OCI-LY7 (cell line): Measurements from ENCODE around the gene CHL1. TPM values are rescaled to one million over a fixed set of nuclear protein-coding genes. Genes with fewer than 3 reads are reported as not detected.

ENCODE experiments used
- BruUV-seq: library from RNA; stranded (reverse); fragments of 400-500 nt; replicated peaks from 2 replicates; lab custom pipeline; 2021; lab: Mats Ljungman, UMichigan
- CTCF ChIA-PET: fragments of 300-600 bp; sonication (Branson Sonifier 250); formaldehyde crosslinking; loops from one replicate; lab custom pipeline; 2022; ENCODE audit warnings: antibody characterized with exemption; ENCODE audit not compliant: unreplicated experiment; lab: Charles Lee
- POLR2A ChIA-PET: fragments of 300-600 bp; sonication (Branson Sonifier 250); formaldehyde crosslinking; loops from one replicate; lab custom pipeline; 2022; ENCODE audit warnings: antibody characterized with exemption; lab: Charles Lee
- DNase-seq: peaks from one replicate; pipeline ENCODE4 v3.0.0-alpha.2; 2015; ENCODE audit warnings: low spot score
- H2AFZ ChIP-seq: fragments of 200-600 bp; sonication (generic), shearing (Covaris generic); 2 replicates; pipeline ENCODE4 v1.6.1; 2014; ENCODE audit warnings: mild to moderate bottlenecking, antibody characterized with exemption, low read length, moderate library complexity
- H3K27ac ChIP-seq: fragments of 200-600 bp; sonication (generic); 2 replicates; pipeline ENCODE4 v1.5.1; 2014; ENCODE audit warnings: mixed run types, low read depth, mild to moderate bottlenecking, moderate library complexity, low read length, inconsistent platforms; ENCODE audit not compliant: poor library complexity, severe bottlenecking
- H3K36me3 ChIP-seq: fragments of 200-600 bp; sonication (generic); 2 replicates; pipeline ENCODE4 v1.6.1; 2014; ENCODE audit warnings: mild to moderate bottlenecking, antibody characterized with exemption, low read length, moderate library complexity, mixed read lengths; ENCODE audit not compliant: insufficient read depth
- H3K4me1 ChIP-seq: fragments of 200-600 bp; sonication (generic); 2 replicates; pipeline ENCODE4 v1.5.1; 2014; ENCODE audit warnings: mild to moderate bottlenecking, low read length; ENCODE audit not compliant: insufficient read depth, poor library complexity, severe bottlenecking
- H3K4me2 ChIP-seq: fragments of 200-600 bp; sonication (generic); 2 replicates; pipeline ENCODE4 v1.6.1; 2014; ENCODE audit warnings: mild to moderate bottlenecking, low read length
- H3K4me3 ChIP-seq: fragments of 200-600 bp; sonication (generic); 2 replicates; pipeline ENCODE4 v1.5.1; 2014; ENCODE audit warnings: mild to moderate bottlenecking, low read depth, low read length; ENCODE audit not compliant: poor library complexity, severe bottlenecking
- H3K79me2 ChIP-seq: fragments of 200-600 bp; sonication (generic); 2 replicates; pipeline ENCODE4 v1.6.1; 2016; ENCODE audit warnings: low read depth, mild to moderate bottlenecking, low read length, moderate library complexity, mixed read lengths; ENCODE audit not compliant: insufficient read depth
- H3K9me2 ChIP-seq: fragments of 200-600 bp; sonication (generic); 2 replicates; pipeline ENCODE4 v1.6.1; 2016; ENCODE audit warnings: mild to moderate bottlenecking, low read length, mixed read lengths; ENCODE audit not compliant: insufficient read depth
- H3K9me3 ChIP-seq: fragments of 200-600 bp; sonication (generic); 2 replicates; pipeline ENCODE4 v1.6.1; 2014; ENCODE audit warnings: mild to moderate bottlenecking, mixed run types, low read length, mixed read lengths
- H4K20me1 ChIP-seq: fragments of 200-600 bp; sonication (generic); 2 replicates; pipeline ENCODE4 v1.6.1; 2014; ENCODE audit warnings: mild to moderate bottlenecking, antibody characterized with exemption, low read length, moderate library complexity, mixed read lengths; ENCODE audit not compliant: insufficient read depth
- EZH2phosphoT487 ChIP-seq: fragments of 200-600 bp; sonication (generic); IDR thresholded peaks from 2 replicates; pipeline ENCODE4 v1.6.1; 2018; ENCODE audit warnings: low read depth, borderline replicate concordance, mild to moderate bottlenecking, mixed run types, antibody characterized with exemption, low read length, moderate library complexity, mixed read lengths
- intact Hi-C: fragments of 100-400 bp; cut with micrococcal nuclease; formaldehyde crosslinking; loops from one replicate; pipeline ENCODE4 v1.10.0; 2022; ENCODE audit not compliant: unreplicated experiment
- total RNA-seq, 2 experiments: library from RNA; depleted of rRNA in 1 of 2; stranded (reverse); fragments of >200 nt in 1 of 2; shearing (Covaris generic) in 1 of 2; gene quantifications; 2 replicates each; pipeline ENCODE4 v1.2.3, GENCODE V29; 2014 to 2022
- TF ChIP-seq, protein P1 (sequence below): fragments of 200-600 bp; sonication (generic); conservative IDR thresholded peaks from 2 replicates; pipeline ENCODE4 v1.5.1; 2014; ENCODE audit warnings: mild to moderate bottlenecking, antibody characterized with exemption, low read length, moderate library complexity, mixed read lengths

CHL1 gene
- total RNA-seq, 2 experiments from 2014 or later = 0.51 TPM; not detected in 1

DNA sequence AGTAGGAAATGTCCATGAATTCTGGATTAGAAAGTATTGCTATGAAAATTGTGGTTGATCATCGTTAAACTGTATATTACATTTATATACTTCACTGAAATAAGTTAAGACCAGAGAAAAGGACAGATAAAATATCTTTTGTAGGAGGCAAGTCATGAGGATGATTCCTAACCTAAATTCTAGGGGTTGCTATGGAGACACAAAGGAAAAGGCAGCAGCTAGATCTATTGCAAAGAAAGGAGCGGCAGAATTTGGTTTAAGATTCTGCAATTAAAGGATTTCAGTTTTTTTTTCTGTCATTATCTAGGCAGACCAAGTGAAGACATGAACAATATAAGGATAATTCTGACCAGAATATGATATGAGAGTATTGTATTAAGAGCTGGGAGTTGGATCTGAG is 136.1 kb downstream of the CHL1 start:
- CTCF ChIA-PET = interaction anchor here (0.7 kb wide), 1 partner anchor 22 kb away, joined by 3 read pairs; no protein-coding TSS in a partner anchor

DNA sequence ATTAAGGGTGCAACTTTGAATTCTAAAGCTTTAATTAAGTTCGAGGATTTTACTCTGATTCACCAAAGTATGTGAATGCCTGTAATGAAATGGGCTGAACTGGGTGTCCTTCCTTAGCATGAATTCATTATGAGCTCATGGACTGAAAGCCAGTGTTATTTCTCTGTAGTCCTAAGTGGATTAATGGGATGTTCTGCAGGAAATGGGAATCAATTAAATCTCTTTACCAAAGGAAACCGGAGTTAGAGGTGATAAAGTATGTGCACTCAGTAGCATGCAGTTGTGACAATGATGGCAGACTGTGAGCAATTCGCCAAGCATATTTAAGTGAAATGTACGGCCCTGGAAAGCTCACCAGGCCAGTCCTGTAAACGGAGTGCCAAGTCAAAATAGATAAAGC is 138.7 kb downstream of the CHL1 start:
- CTCF ChIA-PET = no interaction called here

More for the DNA sequence above, 136.1 kb downstream of the CHL1 start:
- Histone ChIP-seq H3K9me2 (no peaks in the 10 kb centered on the region), H3K9me3 (no peaks in the 10 kb centered on the region), H2AFZ (no peak overlapping the region), H3K4me2 (no peak overlapping the region), H3K4me3 (no peak overlapping the region), H3K79me2 (no peaks in the 10 kb centered on the region), H3K4me1 (no peaks in the 10 kb centered on the region), H3K36me3 (no peaks in the 10 kb centered on the region), H4K20me1 (no peaks in the 10 kb centered on the region), H3K27ac (no peak overlapping the region)
- DNase-seq = no peak
- intact Hi-C loops = no loop called here
- no peak for TF ChIP-seq EZH2phosphoT487
- TF ChIP-seq, protein P1, sequence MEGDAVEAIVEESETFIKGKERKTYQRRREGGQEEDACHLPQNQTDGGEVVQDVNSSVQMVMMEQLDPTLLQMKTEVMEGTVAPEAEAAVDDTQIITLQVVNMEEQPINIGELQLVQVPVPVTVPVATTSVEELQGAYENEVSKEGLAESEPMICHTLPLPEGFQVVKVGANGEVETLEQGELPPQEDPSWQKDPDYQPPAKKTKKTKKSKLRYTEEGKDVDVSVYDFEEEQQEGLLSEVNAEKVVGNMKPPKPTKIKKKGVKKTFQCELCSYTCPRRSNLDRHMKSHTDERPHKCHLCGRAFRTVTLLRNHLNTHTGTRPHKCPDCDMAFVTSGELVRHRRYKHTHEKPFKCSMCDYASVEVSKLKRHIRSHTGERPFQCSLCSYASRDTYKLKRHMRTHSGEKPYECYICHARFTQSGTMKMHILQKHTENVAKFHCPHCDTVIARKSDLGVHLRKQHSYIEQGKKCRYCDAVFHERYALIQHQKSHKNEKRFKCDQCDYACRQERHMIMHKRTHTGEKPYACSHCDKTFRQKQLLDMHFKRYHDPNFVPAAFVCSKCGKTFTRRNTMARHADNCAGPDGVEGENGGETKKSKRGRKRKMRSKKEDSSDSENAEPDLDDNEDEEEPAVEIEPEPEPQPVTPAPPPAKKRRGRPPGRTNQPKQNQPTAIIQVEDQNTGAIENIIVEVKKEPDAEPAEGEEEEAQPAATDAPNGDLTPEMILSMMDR = no peak
- POLR2A ChIA-PET = interaction anchor here (1.0 to 1.3 kb wide), 2 partner anchors 11 to 19 kb away, joined by 3 to 5 read pairs; no protein-coding TSS in a partner anchor
- BruUV-seq = no TSS peak

DNA sequence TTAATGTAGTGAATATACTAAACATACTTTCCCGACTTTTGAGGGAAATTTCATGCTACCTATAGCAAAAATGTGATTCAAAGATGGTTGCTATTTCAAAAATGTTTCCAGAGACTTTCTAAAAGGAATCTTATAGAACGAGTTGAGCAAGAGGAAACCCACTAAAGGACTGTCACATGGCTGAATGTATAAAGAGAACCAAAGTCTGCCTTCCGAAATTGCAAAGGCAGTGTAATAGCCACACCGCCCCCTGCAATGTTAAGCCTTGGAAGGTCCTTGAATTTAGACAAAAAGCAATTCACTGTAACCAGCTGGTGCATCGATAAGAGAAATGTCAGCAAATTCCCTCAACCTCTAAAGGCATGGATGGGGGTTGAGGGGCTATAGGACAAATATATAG is 142.8 kb downstream of the CHL1 start:
- ChIA-PET CTCF (no interaction called here), POLR2A (interaction anchor here (0.8 to 1.1 kb wide), 3 partner anchors 13 to 19 kb away, joined by 3 to 4 read pairs (median 3); no protein-coding TSS in a partner anchor)
- Histone ChIP-seq H3K9me3 (no peaks in the 10 kb centered on the region), H3K4me1 (no peaks in the 10 kb centered on the region), H2AFZ (no peak overlapping the region), H3K9me2 (no peaks in the 10 kb centered on the region), H3K4me2 (no peak overlapping the region), H3K79me2 (no peaks in the 10 kb centered on the region), H3K27ac (no peak overlapping the region), H3K36me3 (no peaks in the 10 kb centered on the region), H4K20me1 (no peaks in the 10 kb centered on the region), H3K4me3 (no peak overlapping the region)
- TF ChIP-seq, protein P1 = no peak
- no peak for TF ChIP-seq EZH2phosphoT487
- intact Hi-C loops = no loop called here
- no TSS peak for BruUV-seq
- DNase-seq = no peak

More for the DNA sequence above, 138.7 kb downstream of the CHL1 start:
- no peak overlapping the region for H3K4me3 ChIP-seq
- no peaks in the 10 kb centered on the region for H3K9me3 ChIP-seq
- TF ChIP-seq, protein P1 = no peak
- TF ChIP-seq EZH2phosphoT487 = no peak
- H3K9me2 ChIP-seq = no peaks in the 10 kb centered on the region
- no TSS peak for BruUV-seq
- intact Hi-C loops = no loop called here
- no peak overlapping the region for H2AFZ ChIP-seq
- H3K27ac ChIP-seq = no peak overlapping the region
- DNase-seq = no peak
- H3K4me1 ChIP-seq = no peaks in the 10 kb centered on the region
- POLR2A ChIA-PET = interaction anchor here (0.7 to 0.8 kb wide), 2 partner anchors 28 kb away, joined by 3 to 4 read pairs; no protein-coding TSS in a partner anchor
- H3K4me2 ChIP-seq = no peak overlapping the region
- H4K20me1 ChIP-seq = no peaks in the 10 kb centered on the region
- no peaks in the 10 kb centered on the region for H3K79me2 ChIP-seq
- H3K36me3 ChIP-seq = no peaks in the 10 kb centered on the region
